ENCODE measurements around the gene COL4A2.

COL4A2 gene

DNA sequence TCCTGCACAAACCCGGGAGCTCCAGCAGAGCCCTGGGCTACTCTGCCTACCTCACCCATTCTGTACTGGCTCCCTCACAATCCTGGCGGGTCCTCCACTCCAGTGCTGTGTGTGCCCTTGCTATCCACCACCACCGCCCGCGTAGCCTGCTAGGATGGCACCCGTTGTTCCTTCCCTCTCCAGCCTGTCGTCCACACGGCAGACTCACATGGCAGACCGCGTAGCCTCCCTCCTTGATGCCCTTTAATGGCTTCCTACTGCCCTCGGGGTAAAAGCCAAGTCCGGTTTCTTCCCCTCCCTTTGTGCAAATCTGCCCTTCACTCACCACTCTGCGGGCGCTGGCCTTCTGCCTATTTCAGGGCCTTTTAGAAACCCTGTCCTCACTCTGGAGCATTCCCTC is 147.9 kb downstream of the COL4A2 start:
- DNase-seq (ENCODE audit: low read depth in 2 of 2), result no peak

DNA sequence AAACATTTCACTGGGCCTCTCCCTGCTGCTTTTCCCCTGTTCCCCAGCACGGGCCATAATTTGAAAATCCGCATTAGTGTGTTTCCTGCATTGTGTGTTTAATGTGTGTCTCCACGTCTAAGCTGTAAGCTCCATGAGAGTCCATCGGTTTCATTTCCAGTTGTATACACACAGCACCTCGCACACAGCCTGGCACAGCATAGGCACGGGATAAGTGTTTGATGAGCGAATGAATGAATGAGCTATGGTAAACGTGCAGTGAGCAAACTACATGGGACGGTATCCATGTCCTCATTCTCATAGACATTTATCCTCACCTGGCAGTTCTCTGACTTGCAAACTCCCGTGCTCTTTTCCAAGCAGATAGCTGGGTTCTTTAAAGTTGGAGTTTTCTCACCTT is 148.4 kb downstream of the COL4A2 start:
- no peak for DNase-seq (ENCODE audit: low read depth in 2 of 2)

DNA sequence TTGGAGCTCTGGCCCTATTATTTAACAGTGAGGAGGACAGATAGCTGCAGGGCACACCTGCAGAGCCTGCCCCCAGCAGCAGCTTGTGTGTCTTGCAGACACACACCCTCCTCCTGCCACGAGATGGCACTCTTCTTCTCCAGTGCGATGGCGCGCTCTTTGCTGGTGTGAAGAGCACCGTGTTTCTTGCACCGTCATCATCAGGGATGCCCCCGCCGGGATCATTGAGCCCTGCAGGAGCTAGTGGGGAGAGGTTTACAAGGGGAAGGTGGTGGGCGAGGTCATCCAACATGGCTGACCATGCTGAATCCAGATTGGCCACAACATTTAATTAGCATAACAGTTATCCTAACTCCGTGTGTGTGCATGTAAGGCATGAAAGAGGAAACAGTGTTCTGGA is 148.9 kb downstream of the COL4A2 start:
- no peak for DNase-seq (ENCODE audit: low read depth in 2 of 2)

DNA sequence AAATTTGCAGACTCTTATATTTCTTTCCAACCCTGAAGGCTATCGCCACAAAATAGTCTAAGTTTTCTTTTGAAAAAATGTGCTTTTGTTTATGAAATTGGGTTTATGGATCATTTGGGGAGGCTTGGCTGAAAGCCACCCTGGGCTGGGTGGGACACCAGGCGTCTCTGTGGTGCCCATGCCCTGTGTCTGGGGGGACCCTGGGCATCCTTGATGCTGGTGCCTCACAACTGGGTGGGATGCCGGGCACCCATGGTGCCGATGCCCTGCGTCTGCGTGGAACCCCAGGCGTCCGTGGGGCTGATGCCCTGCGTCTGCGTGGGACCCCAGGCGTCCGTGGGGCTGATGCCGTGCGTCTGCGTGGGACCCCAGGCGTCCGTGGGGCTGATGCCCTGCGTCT is 149.5 kb downstream of the COL4A2 start:
- no peak for DNase-seq (ENCODE audit: low read depth in 2 of 2)

DNA sequence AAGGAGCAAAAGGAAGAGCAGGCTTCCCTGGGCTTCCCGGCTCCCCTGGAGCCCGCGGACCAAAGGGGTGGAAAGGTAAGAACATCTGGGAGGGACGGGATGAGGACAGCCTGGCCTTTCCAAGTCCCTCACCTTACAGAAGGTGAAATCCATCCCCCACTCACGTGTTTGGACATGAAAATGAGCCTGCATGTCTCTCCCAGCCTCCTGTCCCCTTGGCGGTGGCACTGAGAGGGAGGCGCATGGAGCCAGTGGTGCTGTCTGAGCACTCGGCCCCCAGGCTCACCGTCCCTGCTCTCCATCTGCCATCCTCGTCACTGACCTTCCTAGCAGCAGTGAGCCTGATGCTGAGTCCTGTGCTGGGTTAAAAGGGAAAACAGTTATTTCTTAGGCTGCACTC is 150.3 kb downstream of the COL4A2 start:
- DNase-seq (ENCODE audit: low read depth in 2 of 2), result no peak

DNA sequence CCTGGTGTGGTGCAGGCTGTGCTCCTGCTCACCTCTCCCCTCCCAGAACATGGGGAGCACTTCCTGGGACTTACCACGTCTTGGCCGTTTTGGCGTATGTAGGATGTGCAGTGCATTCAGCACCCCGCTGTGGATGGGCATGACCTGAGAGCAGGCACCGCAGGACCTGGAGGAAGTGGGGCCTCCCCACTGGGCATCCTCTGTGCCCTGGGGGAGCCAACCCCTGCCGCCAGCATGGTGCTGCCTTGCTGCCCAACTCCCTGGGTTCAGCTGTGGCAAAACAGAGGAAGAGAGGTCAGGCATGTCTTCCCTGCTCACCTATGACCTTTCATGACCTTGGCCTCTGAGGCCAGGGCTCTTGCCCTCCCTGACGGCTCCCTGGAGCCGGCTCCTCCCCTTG is 150.9 kb downstream of the COL4A2 start:
- DNase-seq (ENCODE audit: low read depth in 2 of 2), result no peak

DNA sequence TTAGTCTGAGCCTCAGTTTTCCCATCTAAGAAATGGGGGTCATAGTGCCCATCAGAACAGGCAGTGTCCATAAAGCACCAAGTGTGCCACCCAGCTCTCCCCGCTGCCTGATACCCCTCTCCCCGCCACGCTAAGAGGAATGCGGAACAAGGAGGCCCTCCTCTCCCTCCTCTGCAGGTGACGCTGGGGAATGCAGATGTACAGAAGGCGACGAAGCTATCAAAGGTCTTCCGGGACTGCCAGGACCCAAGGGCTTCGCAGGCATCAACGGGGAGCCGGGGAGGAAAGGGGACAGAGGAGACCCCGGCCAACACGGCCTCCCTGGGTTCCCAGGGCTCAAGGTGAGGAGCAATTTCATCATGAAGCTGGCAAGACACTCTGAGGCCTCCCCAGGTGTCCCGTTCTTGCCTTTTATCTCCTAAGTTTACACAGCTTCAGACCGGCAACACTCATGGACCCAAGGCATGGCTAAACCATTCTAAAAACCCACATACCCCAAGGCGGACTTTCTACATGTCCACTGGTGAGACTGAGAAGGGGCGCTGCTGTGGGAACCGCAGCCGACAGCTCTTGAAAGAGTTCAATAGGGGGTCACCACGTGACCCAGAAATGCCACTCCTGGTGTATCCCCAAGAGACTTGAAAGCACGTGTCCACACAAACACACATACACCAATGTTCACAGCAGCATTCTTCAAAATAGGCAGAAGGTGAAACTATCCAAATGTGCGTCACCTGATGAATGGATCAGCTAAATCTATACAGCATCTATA is 151.7 kb downstream of the COL4A2 start:
- DNase-seq (ENCODE audit: low read depth in 2 of 2), result no peak

GRCh38 chr13:110462091-110462490 is 155.0 kb downstream of the COL4A2 start:
- DNase-seq (ENCODE audit: low read depth in 2 of 2), result no peak

DNA sequence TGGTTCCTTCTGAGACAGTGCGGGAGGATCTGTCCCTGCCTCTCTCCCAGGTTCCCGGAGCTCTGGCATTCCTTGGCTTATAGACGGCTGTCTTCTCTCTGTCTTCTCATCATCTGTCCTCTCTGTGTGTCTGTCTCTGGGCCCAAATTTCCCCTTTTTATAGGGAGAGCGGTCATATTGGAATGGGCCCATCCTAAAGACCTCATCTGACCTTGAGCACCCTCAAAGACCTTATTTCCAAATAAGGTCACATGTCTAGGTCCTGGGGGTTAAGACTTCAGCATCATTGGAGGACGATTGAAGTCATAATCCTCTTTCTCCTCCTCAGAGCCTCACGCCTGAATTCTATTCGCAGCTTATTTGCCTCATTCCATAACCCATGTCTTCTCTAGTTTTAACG is 156.1 kb downstream of the COL4A2 start:
- DNase-seq (ENCODE audit: low read depth in 2 of 2), result no peak

DNA sequence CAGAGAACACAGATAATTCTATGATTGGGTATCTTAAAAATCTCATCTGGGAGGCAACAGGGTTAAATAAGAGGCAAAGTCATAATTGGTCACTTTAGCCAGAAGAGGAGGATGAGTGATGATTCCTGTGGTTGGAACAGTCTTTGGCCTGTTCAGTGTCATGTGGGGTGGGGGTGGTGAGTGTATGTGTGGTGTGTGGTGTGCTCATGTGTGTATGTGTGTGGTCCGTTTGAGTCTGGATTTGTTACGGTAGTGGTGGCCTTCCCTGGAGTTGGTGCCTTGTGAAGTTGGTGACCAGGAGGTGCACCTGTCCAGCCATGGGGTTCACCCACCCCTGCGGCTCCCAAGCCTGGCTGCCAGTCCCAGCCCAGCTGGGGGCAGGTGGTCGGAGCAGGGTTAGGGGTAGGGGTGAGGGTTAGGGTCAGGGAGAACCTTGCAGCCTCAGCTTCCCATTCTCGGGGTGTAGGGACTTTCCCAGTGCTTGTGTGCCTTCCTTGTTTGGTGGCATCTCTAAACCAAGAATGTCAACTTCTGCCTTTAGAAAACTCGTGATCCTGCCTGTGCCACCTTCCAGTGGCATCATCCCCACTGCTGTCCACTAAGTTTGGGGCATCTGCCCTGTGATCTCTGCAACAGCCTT is 156.9 kb downstream of the COL4A2 start:
- no peak for DNase-seq (ENCODE audit: low read depth in 2 of 2)

DNA sequence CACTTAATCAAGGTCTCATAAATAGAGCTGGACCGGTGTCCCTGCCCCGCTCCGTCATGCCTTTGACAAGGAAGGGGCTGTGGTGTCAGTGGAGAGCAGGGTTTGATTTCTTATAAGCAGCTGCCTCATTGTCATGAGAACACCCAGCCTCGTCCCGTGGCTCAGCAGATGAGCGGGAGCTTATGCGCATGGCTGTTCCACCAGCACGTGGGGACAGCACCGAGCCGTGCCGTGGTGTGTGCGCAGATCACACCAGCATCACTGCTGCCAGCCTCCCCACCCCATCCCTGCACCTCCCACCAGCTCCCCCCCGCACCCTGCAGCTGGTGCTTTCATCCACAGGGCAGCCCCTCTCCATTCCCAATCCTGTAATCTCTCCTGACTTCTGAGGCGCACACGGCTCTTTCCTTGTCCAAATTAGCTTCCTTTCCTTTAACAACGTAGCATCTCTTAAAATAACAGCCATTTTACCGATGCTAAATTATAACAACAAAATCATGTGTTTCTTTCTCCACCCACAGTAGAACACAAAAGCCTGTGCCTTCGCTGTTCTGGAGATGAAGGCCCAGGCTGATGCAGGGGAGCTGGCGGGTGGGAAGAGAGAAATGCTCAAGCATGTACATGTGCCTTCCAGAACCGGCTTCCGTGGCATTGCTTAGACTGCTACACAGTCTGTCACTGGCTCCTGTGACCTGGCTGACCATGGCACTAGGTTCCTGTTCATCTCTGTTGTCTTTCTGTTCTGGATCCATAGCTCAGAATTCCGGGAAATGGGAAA is 157.7 kb downstream of the COL4A2 start:
- DNase-seq (ENCODE audit: low read depth in 2 of 2), result no peak

GRCh38 chr13:110465696-110466095 is 158.6 kb downstream of the COL4A2 start:
- DNase-seq (ENCODE audit: low read depth in 2 of 2), result no peak

DNA sequence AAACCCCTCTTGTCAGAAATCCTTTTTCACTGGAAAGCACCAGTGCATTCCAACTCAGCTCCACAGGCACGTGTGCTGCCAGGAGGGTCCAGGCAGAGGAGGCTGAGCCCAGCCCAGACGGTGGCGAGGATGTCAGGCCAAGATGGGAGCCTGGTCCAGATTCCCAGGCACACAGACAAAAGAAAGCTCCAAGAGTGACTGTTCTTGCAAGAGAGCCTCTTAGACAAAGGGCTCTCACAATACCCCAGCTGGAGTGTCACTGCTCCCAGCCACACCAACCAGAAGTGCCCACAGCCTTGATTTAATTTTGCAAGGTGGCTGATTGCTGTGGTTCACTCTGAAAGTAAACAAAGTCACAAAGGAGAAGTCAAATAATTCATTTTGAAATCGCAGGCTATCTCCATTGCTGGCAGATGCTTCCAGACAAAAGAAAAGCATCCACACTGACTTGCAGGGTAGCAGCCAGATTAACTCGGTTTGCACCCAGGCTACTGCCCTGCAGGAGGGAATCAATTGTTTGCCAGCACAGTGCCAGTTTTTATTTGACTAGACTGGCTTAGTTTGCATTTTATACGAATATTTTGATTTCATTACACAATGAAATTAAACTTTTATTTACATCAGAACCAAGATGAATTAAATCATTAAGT is 159.3 kb downstream of the COL4A2 start:
- no peak for DNase-seq (ENCODE audit: low read depth in 2 of 2)

DNA sequence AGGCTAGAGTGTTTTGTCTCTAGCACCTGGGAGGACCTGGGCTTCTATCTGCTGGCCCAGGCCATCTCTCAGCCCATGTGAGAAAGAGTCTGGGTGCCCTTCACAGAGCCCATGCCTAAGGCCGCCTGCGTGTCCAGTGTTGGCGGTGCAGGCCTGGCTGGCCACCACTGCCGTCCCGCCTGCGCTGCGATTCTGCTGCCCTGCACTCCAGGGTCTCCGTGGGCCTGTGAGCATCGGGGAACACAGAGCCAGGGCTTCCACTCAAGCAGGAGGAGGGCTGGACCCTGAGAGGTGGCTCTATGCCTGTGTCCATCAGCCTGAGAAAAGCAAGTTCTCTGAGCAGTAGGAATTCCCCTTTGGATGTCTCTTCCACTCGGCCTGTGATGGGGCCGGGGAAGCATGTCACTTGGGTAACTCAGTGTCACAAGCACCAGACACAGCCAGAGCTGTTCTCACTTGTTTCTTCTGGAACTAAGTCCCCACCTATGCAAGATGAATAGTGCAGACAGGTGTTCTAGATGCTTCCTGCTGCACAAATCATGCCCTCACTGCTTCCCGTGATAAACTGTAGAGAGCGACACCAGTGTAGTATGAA is 160.5 kb downstream of the COL4A2 start:
- DNase-seq (ENCODE audit: low read depth in 2 of 2), result no peak

- no peak for DNase-seq (ENCODE audit: low read depth in 2 of 2)
Measured at GRCh38 chr13:110468986-110469495, 162.0 kb downstream of the COL4A2 start.

GRCh38 chr13:110469597-110469996 is 162.5 kb downstream of the COL4A2 start:
- no peak for DNase-seq (ENCODE audit: low read depth in 2 of 2)

DNA sequence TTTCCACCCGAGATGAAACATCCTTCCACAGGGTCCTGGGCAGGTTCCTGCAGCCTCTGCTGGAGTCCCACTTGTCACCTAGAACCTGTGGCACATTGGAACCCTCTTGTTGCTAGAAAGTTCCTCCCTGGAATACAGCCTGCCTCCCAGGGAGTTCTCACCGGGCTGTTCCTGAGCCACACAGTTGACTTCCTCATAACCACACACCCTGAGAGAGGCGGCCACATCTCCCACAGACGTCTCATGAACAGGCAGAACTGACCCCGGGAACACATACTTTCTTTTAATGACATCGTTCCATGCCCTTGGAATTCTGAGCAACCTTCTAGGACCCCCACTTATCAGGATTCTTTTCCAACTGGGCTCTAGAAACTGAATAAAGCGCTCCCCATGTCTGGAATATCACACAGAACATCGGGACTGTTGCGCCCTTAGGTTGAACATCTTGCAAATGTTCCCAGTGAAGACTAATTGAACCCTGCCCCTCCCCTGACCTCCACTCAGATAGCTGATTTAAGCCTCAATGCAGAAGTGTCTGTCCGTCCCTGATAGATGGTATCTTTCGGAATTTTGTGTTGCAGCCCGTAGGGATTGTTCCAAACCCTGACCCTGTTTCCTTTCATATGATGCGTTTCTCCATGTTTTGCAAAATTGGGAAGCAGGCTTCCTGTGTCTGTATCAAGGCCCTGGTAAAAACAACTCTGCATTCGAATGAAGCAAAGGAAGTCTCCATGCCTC is 163.4 kb downstream of the COL4A2 start:
- DNase-seq (ENCODE audit: low read depth in 2 of 2), result no peak

DNA sequence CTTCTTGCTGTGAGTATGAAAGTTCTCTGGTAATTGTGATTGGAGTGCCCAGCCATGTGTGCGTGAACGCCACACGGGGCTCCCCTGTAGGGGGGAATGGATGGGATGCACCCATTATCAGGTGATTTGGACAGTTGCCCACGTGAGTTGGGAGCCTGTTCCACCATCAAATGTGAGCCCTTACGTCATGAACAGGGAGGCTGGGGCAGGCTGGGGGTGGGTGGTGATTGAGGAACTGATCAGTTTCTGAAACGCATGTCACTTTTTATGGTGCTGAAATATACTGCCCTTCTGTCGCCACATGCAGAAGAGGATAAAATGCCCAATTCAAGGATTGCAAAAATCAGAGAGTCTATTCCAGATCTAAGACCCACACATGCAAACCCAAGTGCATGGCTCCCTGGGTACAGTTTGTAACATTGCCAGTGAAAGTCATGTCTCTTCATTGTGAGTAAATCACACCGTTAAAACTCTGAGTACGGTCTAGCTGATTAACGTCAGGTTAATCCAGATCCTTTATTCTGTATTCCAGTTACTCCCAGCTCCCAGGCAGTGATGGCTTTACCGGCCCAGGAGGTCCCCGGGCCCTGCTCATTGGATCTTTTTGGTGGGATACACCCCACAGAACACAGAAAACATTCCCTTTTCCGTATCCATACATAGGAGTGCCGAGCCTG is 164.2 kb downstream of the COL4A2 start:
- no peak for DNase-seq (ENCODE audit: low read depth in 2 of 2)

DNA sequence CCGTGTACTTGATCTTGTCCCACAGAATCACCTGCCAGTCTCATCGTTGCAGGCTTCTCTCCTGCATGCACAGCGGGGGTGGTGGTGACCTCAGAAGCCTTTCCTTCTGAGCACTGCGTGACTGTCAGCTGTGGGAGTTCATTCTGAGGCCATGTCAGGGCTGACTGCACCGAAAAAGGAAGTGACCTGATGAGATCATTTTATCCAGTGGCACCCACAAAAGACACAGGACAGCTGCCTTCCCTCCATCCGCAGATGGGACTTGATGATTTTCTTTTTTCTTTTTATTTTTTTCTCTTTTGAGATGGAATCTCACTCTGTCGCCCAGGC is 164.7 kb downstream of the COL4A2 start:
- no peak for DNase-seq (ENCODE audit: low read depth in 2 of 2)

DNA sequence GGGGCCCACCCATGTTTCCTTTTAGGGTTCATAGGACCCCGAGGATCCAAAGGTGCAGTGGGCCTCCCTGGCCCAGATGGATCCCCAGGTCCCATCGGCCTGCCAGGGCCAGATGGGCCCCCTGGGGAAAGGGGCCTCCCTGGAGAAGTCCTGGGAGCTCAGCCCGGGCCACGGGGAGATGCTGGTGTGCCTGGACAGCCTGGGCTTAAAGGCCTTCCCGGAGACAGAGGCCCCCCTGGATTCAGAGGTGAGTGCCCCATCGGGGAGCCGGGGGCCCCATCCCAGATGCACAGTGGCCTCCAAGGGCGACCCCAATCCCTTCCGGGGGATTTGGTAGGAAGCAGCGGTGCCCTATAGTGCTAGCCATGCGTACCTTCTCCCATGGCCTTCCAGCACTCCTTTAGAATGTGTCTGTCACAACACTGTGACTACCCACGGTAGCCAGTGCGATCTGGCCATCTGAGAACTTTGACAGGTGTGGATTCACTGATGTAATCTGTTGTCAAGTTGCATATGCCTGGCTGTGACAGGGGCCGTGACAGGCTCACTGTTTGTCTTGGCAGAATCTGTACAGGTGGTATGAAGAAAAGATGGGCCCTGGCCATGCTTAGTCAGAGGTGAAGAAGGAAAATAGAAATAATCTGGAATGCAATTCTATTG is 165.9 kb downstream of the COL4A2 start:
- no peak for DNase-seq (ENCODE audit: low read depth in 2 of 2)
